Vagina (tissue), 2 donors: ENCODE measurements around the gene RPGR. TPM values are rescaled to one million over a fixed set of nuclear protein-coding genes. Genes with fewer than 3 reads are reported as not detected.

Source experiments
- DNase-seq, 2 donors: peaks; one replicate each; pipeline ENCODE4 v3.0.0-alpha.2; 2017; ENCODE audit errors: extremely low spot score in 2 of 2
- H3K27ac ChIP-seq: fragments of 200-600 bp; sonication (generic); one replicate; pipeline ENCODE4 v1.5.1; 2019
- H3K27me3 ChIP-seq: fragments of 200-600 bp; sonication (generic); one replicate; pipeline ENCODE4 v1.5.1; 2019
- H3K36me3 ChIP-seq, 2 donors: fragments of 200-600 bp; sonication (generic); one replicate each; pipeline ENCODE4 v1.5.1; 2017 to 2019
- H3K4me1 ChIP-seq: fragments of 200-600 bp; sonication (generic); one replicate; pipeline ENCODE4 v1.5.1; 2019
- H3K4me3 ChIP-seq, 2 donors: fragments of 200-600 bp; sonication (generic); 1 replicate in 1 of 2; 2 replicates in 1 of 2; pipeline ENCODE4 v1.5.1; 2016 to 2019
- H3K9me3 ChIP-seq: fragments of 200-600 bp; sonication (generic); one replicate; pipeline ENCODE4 v1.5.1; 2019
- POLR2A ChIP-seq, 2 donors: fragments of 450-650 bp; IDR thresholded peaks; one replicate each; pipeline ENCODE4 v1.6.1; 2017; ENCODE audit warnings: antibody characterized with exemption in 2 of 2, mild to moderate bottlenecking in 2 of 2, moderate library complexity in 2 of 2
- POLR2AphosphoS5 ChIP-seq, 2 donors: sonication (generic); formaldehyde crosslinking; IDR thresholded peaks; one replicate each; pipeline ENCODE4 v1.9.0; 2017; ENCODE audit warnings: antibody characterized with exemption in 2 of 2, mild to moderate bottlenecking in 2 of 2, low read depth in 1 of 2; ENCODE audit not compliant: insufficient read depth in 1 of 2
- intact Hi-C: fragments of 100-400 bp; cut with DNase I; formaldehyde crosslinking; loops from one replicate; pipeline ENCODE4 v1.15.1; 2023
- total RNA-seq: library from RNA; depleted of rRNA; stranded (reverse); fragments of >200 nt; gene quantifications from one replicate; pipeline ENCODE4 v1.2.3, GENCODE V29; 2016
- TF ChIP-seq, protein P1 (sequence below), 3 experiments: fragments of 450-650 bp in 2 of 3; fragments of 200-600 bp in 1 of 3; sonication (generic) in 1 of 3; IDR thresholded peaks; one replicate each; pipeline ENCODE4 v1.5.1; 2017 to 2019; ENCODE audit warnings: antibody characterized with exemption in 3 of 3, mild to moderate bottlenecking in 2 of 3, moderate library complexity in 2 of 3

Gene RPGR
- total RNA-seq, 1 donor from 2014 or later: 15.0 TPM

DNA sequence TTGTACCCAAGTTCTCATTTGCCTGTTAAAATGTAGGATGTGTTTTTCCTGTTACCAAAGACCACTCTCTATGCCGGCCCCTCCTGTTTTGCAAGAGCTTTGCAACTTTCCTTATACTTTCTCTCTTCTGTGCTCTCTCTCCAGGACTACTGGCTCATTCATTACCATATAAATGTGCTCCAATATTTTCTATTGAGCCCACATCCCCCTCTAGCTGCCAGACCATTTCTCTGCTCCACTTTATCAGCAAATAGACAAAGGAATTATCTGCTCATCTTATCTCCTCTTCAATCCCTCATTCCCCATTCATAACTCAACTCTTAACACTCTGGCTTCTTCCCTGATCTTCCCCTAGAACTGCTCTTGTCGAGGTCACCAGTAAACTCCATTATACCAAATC lies 33.6 kb downstream of the RPGR start:
- no peaks in the 10 kb centered on the region for H3K36me3 ChIP-seq
- H3K9me3 ChIP-seq: no peaks in the 10 kb centered on the region
- no peak overlapping the region for H3K4me3 ChIP-seq
- TF ChIP-seq POLR2AphosphoS5 (IDR thresholded peaks at IDR 0.05; ENCODE audit: insufficient read depth in 1 of 2, low read depth in 1 of 2) (no peak), POLR2A (IDR thresholded peaks at IDR 0.05) (no peak)
- TF ChIP-seq, protein P1, sequence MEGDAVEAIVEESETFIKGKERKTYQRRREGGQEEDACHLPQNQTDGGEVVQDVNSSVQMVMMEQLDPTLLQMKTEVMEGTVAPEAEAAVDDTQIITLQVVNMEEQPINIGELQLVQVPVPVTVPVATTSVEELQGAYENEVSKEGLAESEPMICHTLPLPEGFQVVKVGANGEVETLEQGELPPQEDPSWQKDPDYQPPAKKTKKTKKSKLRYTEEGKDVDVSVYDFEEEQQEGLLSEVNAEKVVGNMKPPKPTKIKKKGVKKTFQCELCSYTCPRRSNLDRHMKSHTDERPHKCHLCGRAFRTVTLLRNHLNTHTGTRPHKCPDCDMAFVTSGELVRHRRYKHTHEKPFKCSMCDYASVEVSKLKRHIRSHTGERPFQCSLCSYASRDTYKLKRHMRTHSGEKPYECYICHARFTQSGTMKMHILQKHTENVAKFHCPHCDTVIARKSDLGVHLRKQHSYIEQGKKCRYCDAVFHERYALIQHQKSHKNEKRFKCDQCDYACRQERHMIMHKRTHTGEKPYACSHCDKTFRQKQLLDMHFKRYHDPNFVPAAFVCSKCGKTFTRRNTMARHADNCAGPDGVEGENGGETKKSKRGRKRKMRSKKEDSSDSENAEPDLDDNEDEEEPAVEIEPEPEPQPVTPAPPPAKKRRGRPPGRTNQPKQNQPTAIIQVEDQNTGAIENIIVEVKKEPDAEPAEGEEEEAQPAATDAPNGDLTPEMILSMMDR (IDR thresholded peaks at IDR 0.05): no peak
- no peak for DNase-seq
- H3K4me1 ChIP-seq: no peaks in the 10 kb centered on the region
- intact Hi-C loops: no loop called here
- no peaks in the 10 kb centered on the region for H3K27me3 ChIP-seq
- no peak overlapping the region for H3K27ac ChIP-seq

DNA sequence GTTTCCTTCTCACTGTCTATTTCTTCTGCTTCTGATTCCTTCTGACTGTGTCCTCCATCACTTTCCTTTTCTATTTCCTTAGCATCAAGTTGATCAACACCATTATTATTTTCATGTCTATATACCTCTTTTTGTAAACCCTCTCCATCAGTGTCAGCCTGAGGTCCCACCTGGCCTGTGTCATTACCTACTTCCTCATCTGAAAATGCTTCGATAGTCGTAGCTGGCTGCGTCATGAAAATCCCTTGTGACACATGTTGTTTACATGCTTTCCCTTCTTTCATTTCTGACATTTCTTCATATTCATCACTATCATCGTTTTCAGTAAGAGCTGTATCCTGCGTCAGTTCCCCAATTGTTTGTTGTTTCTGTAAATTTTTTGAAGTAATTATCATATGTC lies 39.6 kb downstream of the RPGR start:
- H3K27ac ChIP-seq: no peak overlapping the region
- H3K4me3 ChIP-seq: no peak overlapping the region
- H3K4me1 ChIP-seq: no peaks in the 10 kb centered on the region
- H3K9me3 ChIP-seq: no peaks in the 10 kb centered on the region
- DNase-seq: no peak
- intact Hi-C loops: no loop called here
- TF ChIP-seq POLR2A (IDR thresholded peaks at IDR 0.05) (no peak), POLR2AphosphoS5 (IDR thresholded peaks at IDR 0.05; ENCODE audit: insufficient read depth in 1 of 2, low read depth in 1 of 2) (no peak)
- TF ChIP-seq, protein P1 (IDR thresholded peaks at IDR 0.05): no peak
- H3K36me3 ChIP-seq: no peaks in the 10 kb centered on the region
- H3K27me3 ChIP-seq: no peaks in the 10 kb centered on the region

DNA sequence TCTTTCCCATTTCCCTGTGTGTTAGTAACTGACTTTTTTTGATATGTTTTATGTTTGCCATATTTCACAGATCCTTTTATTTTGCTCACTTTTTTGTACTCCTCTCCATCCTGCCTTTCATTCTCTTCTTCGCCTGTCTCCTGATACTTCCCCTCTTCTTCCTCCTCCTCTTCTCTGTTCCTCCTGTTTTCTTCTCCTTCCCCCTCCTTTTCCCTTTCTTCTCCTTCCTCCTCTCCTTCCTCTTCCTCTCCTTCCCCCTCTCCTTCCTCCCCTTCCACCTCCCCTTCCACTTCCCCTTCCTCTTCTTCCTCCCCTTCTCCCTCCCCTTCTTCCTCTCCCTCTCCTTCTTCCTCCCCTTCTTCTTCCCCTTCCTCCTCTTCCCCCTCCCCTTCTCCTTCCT lies 41.7 kb downstream of the RPGR start:
- H3K9me3 ChIP-seq: no peaks in the 10 kb centered on the region
- TF ChIP-seq POLR2AphosphoS5 (IDR thresholded peaks at IDR 0.05; ENCODE audit: insufficient read depth in 1 of 2, low read depth in 1 of 2) (no peak), POLR2A (IDR thresholded peaks at IDR 0.05) (no peak)
- TF ChIP-seq, protein P1 (IDR thresholded peaks at IDR 0.05): no peak
- no peaks in the 10 kb centered on the region for H3K27me3 ChIP-seq
- DNase-seq: no peak
- no peak overlapping the region for H3K4me3 ChIP-seq
- no peaks in the 10 kb centered on the region for H3K36me3 ChIP-seq
- intact Hi-C loops: no loop called here
- no peak overlapping the region for H3K27ac ChIP-seq
- H3K4me1 ChIP-seq: no peaks in the 10 kb centered on the region

DNA sequence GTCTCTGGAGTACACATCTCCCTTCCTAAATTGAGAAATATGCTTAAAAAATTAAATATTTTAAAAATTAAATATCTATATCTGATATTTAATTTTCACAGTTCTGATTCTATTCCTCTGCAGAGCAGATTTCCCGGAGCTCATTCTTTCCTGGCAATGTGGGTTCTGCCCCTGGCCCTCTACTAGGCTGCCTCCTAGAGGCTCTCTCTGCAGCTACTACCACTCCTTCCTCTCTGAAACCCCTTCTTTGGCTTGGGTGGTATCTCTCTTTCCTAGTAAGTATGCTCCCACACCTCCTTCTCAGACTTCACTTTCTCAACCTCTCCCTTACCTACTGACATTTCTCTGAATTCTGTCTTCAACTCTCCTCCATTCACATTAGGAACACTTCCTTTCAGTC lies 45.3 kb downstream of the RPGR start:
- Histone ChIP-seq H3K27me3 (peaks cover 4% of the 10 kb centered on the region), H3K36me3 (no peaks in the 10 kb centered on the region), H3K4me1 (no peaks in the 10 kb centered on the region), H3K9me3 (no peaks in the 10 kb centered on the region), H3K27ac (no peak overlapping the region), H3K4me3 (no peak overlapping the region)
- TF ChIP-seq, protein P1 (IDR thresholded peaks at IDR 0.05): no peak
- no peak for TF ChIP-seq POLR2A (IDR thresholded peaks at IDR 0.05)
- TF ChIP-seq POLR2AphosphoS5 (IDR thresholded peaks at IDR 0.05; ENCODE audit: insufficient read depth in 1 of 2, low read depth in 1 of 2): no peak
- DNase-seq: no peak
- intact Hi-C loops: no loop called here

DNA sequence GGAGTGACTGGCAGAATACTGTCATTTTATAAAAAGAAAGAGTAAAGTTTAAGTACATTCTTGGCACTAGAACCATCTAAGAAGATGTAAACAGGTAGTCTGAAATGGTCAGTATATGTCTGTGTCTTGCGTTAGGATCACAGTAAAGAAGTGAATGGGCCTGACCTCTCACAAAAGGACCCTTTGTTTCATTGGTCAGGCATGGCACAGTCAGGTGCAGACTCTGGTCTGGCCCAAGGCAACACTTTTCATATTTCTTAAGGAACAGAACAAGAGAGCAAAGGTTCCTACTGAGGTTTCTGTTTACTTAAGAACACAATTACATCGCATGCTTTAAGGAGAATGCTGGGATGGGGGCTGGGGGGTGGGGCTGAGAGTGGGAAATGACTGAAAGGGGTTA lies 48.1 kb downstream of the RPGR start:
- Histone ChIP-seq H3K27me3 (peaks cover 4% of the 10 kb centered on the region), H3K27ac (no peak overlapping the region), H3K4me3 (no peak overlapping the region), H3K36me3 (no peaks in the 10 kb centered on the region), H3K9me3 (no peaks in the 10 kb centered on the region), H3K4me1 (no peaks in the 10 kb centered on the region)
- intact Hi-C loops: no loop called here
- TF ChIP-seq POLR2A (IDR thresholded peaks at IDR 0.05) (no peak), POLR2AphosphoS5 (IDR thresholded peaks at IDR 0.05; ENCODE audit: insufficient read depth in 1 of 2, low read depth in 1 of 2) (no peak)
- TF ChIP-seq, protein P1 (IDR thresholded peaks at IDR 0.05): no peak
- no peak for DNase-seq
